Spinal cord (tissue), 10 donors: ENCODE data around the gene TMEM178B. TPM values are rescaled to one million over a fixed set of nuclear protein-coding genes. Genes with fewer than 3 reads are reported as not detected.

ENCODE experiments used
- DNase-seq, 6 donors: peaks; one replicate each; pipeline versions ENCODE4 v3.0.0 to v3.0.0-alpha.2; 2013 to 2015; ENCODE audit warnings: low spot score in 6 of 6, low read depth in 4 of 6
- H3K27ac ChIP-seq: one replicate; pipeline ENCODE4 v1.5.1; 2013; ENCODE audit warnings: low read depth, low read length, control low read depth
- H3K27me3 ChIP-seq: one replicate; pipeline ENCODE4 v1.6.1; 2013; ENCODE audit warnings: low read length; ENCODE audit not compliant: control insufficient read depth, insufficient read depth
- H3K36me3 ChIP-seq: one replicate; pipeline ENCODE4 v1.6.1; 2013; ENCODE audit warnings: low read length; ENCODE audit not compliant: control insufficient read depth, insufficient read depth
- H3K4me1 ChIP-seq: one replicate; pipeline ENCODE4 v1.6.1; 2013; ENCODE audit warnings: low read length; ENCODE audit not compliant: control insufficient read depth, insufficient read depth
- H3K4me3 ChIP-seq: one replicate; pipeline ENCODE4 v1.5.1; 2013; ENCODE audit warnings: low read depth, low read length, control low read depth
- H3K9me3 ChIP-seq: one replicate; pipeline ENCODE4 v1.6.1; 2013; ENCODE audit warnings: low read length; ENCODE audit not compliant: control insufficient read depth, insufficient read depth
- WGBS: methylation state at CpG from one replicate; pipeline ENCODE4 v1.1.5; 2013; ENCODE audit warnings: missing lambda C conversion rate; ENCODE audit not compliant: insufficient coverage; 5-methylcytosine and 5-hydroxymethylcytosine counted together
- polyA plus RNA-seq, 2 donors: library from polyadenylated mRNA; unstranded; fragments of 120-200 nt; gene quantifications; one replicate each; pipeline ENCODE4 v1.2.1, GENCODE V29; 2013; ENCODE audit not compliant: insufficient read length in 2 of 2
- total RNA-seq, 2 donors: library from RNA; depleted of rRNA in 1 of 2; stranded (reverse); fragments of 120-200 nt in 1 of 2; fragments of >200 nt in 1 of 2; gene quantifications; one replicate each; pipeline versions ENCODE4 v1.2.3 to v1.2.4, GENCODE V29; 2013 to 2014
- donor health status: healthy.

The TMEM178B gene
- total and polyA plus RNA-seq, 4 donors: 24.6 to 71.1 (median 52.1) TPM

DNA sequence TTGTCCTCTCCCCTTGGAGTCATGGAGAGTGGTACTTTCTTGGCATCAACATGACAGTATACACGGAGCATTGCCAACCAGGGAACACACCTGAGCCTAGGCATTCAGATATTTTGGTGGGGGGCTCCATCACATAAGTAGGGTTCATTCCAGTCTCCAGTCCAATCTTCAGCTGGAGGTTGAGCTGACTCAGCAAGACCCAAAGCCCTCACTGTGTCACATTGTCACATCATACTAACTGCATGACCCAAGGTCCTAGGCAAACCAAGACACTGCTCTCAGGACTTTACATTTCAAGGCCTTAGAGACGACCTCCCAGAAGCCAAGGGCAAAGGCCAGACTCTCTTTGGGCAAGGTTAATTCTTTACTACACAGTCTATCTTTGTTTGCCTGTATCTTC, 190.1 kb downstream of the TMEM178B start:
- Histone ChIP-seq H3K9me3 (no peaks in the 10 kb centered on the region), H3K27ac (no peak overlapping the region), H3K4me3 (no peak overlapping the region), H3K27me3 (no peaks in the 10 kb centered on the region), H3K36me3 (no peaks in the 10 kb centered on the region), H3K4me1 (peaks cover 8% of the 10 kb centered on the region)
- DNase-seq: no peak
- WGBS: no CpG with 5 or more reads among the region's 2 CpGs

DNA sequence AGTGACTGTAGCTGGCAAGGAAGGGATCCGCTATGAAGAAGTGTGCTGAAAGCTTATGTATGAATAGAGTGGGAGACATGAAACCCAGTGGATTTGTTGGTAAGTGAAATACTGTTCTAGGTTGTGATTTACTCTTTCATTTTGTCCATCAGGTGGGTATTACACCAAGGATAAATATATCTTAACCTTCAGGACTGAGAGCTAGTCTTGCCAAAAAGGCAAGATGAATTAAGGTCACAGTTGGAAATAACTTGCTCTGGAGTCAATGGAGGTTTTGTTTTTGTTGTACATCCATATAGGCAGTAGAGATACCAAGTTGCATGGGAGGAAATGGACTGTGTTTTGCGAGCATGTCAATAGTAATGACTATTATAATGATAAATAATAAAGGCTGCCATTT, 190.6 kb downstream of the TMEM178B start:
- Histone ChIP-seq H3K9me3 (no peaks in the 10 kb centered on the region), H3K4me3 (no peak overlapping the region), H3K36me3 (no peaks in the 10 kb centered on the region), H3K27me3 (no peaks in the 10 kb centered on the region), H3K4me1 (peaks cover 8% of the 10 kb centered on the region), H3K27ac (no peak overlapping the region)
- 100% methylated on average over 1 of the region's 2 CpGs for WGBS
- DNase-seq: no peak

- H3K27me3 ChIP-seq: no peaks in the 10 kb centered on the region
- WGBS: 90% methylated on average over 2 of the region's 2 CpGs
- no peaks in the 10 kb centered on the region for H3K9me3 ChIP-seq
- DNase-seq: no peak
- peaks cover 8% of the 10 kb centered on the region for H3K4me1 ChIP-seq
- H3K36me3 ChIP-seq: no peaks in the 10 kb centered on the region
- no peak overlapping the region for H3K4me3 ChIP-seq
- no peak overlapping the region for H3K27ac ChIP-seq
These were observed 191.8 kb downstream of the TMEM178B start for GRCh38 chr7:141265668-141266067.

GRCh38 chr7:141268614-141269013, 194.8 kb downstream of the TMEM178B start:
- Histone ChIP-seq H3K9me3 (no peaks in the 10 kb centered on the region), H3K27me3 (no peaks in the 10 kb centered on the region), H3K36me3 (no peaks in the 10 kb centered on the region), H3K4me3 (no peak overlapping the region), H3K4me1 (no peaks in the 10 kb centered on the region), H3K27ac (no peak overlapping the region)
- DNase-seq: no peak
- 100% methylated on average over 1 of the region's 3 CpGs for WGBS

DNA sequence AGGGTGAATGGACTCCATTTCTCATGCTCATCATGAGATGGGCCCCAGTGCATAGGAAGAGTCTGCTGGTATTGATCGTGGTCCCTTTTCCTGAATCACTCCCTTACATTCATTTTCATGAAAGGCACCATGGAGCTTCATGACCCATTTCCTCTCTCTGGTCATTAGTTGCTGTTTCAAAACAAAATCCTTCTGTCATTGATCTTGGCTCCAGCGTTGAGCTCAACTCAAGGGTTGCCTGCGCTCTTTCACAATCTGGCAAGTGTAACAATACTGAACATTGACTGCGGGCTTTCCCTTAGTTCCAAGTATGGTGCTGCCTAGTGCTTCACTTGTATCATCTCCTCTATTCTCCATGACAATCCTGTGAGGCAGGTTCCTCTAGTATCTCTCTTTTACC, 197.6 kb downstream of the TMEM178B start:
- WGBS: 51% methylated on average over 3 of the region's 4 CpGs
- no peaks in the 10 kb centered on the region for H3K9me3 ChIP-seq

DNA sequence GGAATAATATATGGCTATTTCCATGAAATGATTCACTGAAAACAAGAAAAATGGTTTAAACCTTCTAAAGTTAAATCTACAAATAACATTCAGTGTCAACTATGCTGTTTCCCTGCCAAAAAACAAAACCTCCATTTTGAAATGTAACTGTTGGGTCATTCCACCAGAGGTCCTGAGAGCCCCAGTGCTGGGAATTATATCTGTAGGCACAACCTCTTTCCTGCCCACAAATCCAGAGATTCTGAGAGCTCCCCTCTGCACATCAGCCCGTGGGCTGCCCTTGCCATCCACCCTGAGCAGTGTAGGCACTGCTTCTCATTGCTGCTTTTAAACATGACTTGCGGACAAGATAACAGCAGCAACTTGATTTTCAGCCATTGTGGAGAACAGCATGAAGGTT, 198.6 kb downstream of the TMEM178B start:
- H3K4me3 ChIP-seq: no peak overlapping the region
- no peak overlapping the region for H3K27ac ChIP-seq
- DNase-seq: no peak
- no peaks in the 10 kb centered on the region for H3K27me3 ChIP-seq
- 67% methylated on average over 1 of the region's 2 CpGs for WGBS
- H3K9me3 ChIP-seq: no peaks in the 10 kb centered on the region
- H3K36me3 ChIP-seq: no peaks in the 10 kb centered on the region
- no peaks in the 10 kb centered on the region for H3K4me1 ChIP-seq

More for the DNA sequence above, 197.6 kb downstream of the TMEM178B start:
- Histone ChIP-seq H3K27me3 (no peaks in the 10 kb centered on the region), H3K36me3 (no peaks in the 10 kb centered on the region), H3K4me3 (no peak overlapping the region), H3K4me1 (no peaks in the 10 kb centered on the region), H3K27ac (no peak overlapping the region)
- no peak for DNase-seq

- Histone ChIP-seq H3K27me3 (no peaks in the 10 kb centered on the region), H3K9me3 (no peaks in the 10 kb centered on the region), H3K27ac (no peak overlapping the region), H3K36me3 (no peaks in the 10 kb centered on the region), H3K4me3 (no peak overlapping the region), H3K4me1 (peaks cover 7% of the 10 kb centered on the region)
- WGBS: no CpG with 5 or more reads among the region's 2 CpGs
- no peak for DNase-seq
These were observed 201.5 kb downstream of the TMEM178B start for GRCh38 chr7:141275350-141275749.

DNA sequence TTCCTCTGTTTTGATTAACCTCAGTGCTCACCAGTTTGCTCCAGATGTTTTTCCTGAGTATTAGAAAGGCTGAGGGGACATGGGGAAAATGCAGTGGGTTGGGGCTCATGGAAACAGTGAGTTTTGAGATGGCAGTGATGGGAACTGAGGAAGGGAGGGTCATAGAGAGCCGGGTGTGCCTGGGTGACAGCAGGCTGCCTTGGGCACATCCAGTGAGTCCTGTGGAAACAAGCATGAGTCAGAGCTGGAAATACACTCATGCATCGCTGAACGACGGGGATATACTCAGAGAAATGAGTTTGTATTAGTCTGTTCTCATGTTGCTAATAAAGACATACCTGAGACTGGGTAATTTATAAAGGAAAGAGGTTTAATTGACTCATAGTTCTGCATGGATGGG, 202.2 kb downstream of the TMEM178B start:
- 88% methylated on average over 4 of the region's 4 CpGs for WGBS
- Histone ChIP-seq H3K4me1 (peaks cover 12% of the 10 kb centered on the region), H3K27ac (no peak overlapping the region), H3K4me3 (no peak overlapping the region), H3K27me3 (no peaks in the 10 kb centered on the region), H3K36me3 (no peaks in the 10 kb centered on the region), H3K9me3 (no peaks in the 10 kb centered on the region)
- DNase-seq: no peak

DNA sequence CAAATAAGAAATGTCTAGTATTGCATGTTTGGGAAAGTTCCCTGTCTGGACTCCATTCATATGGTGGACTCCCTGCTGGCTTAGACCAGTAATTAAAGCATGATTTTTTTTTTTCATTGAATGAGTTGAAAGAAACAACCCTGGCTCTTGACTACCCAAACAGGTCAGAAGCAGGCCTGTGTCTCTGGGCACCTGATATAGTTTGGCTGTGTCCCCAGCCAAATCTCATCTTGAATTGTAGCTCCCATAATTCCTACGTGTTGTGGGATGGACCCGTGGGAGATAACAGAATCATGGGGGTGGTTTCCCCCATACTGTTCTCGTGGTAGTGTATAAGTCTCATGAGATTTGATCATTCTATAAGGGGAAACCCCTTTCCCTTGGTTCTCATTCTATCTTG, 206.2 kb downstream of the TMEM178B start:
- DNase-seq: no peak
- no peak overlapping the region for H3K4me3 ChIP-seq
- H3K36me3 ChIP-seq: no peaks in the 10 kb centered on the region
- no peak overlapping the region for H3K27ac ChIP-seq
- no CpG with 5 or more reads among the region's 3 CpGs for WGBS
- peaks cover 12% of the 10 kb centered on the region for H3K4me1 ChIP-seq
- H3K27me3 ChIP-seq: no peaks in the 10 kb centered on the region
- H3K9me3 ChIP-seq: no peaks in the 10 kb centered on the region

DNA sequence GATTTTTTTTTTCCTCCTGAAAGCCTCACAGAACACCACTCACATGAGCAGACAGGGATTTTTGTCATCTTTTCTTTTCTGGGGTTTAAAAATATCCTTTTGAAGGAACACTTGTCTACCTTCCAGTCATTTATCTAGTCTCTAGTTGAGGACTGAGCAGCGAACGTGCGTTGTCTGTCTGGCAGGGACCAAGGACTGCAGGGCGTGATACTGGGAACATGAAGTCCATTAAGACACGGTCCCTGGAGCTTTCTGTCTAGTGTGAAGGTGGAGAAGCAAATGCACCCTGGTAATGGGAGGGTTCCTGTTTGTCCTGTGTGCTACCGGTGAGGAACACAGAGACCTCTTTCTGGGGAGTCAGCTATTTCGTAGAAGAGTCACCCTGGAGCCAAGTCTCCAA, 207.4 kb downstream of the TMEM178B start:
- no peak for DNase-seq
- no peaks in the 10 kb centered on the region for H3K27me3 ChIP-seq
- no peak overlapping the region for H3K27ac ChIP-seq
- peaks cover 12% of the 10 kb centered on the region for H3K4me1 ChIP-seq
- H3K9me3 ChIP-seq: no peaks in the 10 kb centered on the region
- H3K4me3 ChIP-seq: no peak overlapping the region
- 82% methylated on average over 7 of the region's 7 CpGs for WGBS
- H3K36me3 ChIP-seq: no peaks in the 10 kb centered on the region
